ENCODE results near the gene EPC1.
"Not testable (repeated sequence)": the region's sequence is repeated elsewhere in the genome, so short reads cannot be mapped to it uniquely, and the experiment has no call there.

EPC1 gene

DNA sequence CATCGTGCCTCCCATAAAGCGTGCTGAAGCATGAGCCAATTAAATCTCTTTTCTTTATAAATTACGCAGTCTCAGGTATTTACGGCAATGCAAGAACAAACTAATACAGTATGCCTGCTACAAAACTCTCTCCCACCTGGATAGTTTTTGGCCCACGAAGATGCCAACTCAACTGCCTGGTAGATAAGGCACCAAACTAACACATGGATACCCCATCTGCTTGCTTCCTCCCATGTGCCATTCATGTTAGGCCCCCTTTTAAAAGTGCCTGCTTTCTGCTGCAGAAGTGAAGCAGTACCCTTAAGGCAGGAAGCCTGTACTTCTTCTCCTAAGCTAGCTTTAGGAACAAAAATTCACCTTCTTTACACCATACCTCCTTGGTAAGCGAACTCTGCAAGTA is 15.6 kb upstream of the EPC1 start:
- TF ChIP-seq FOXP2 (optimal IDR thresholded peaks at IDR 0.05; ENCODE audit: control extremely low read depth, extremely low read length, insufficient read depth) (no peak), EZH2 (IDR thresholded peaks at IDR 0.05) (no peak), POLR2AphosphoS5 (IDR thresholded peaks at IDR 0.05; ENCODE audit: borderline replicate concordance, low read depth, low read length) (no peak)
- Histone ChIP-seq H3K27ac (no peak overlapping the region), H3K9me3 (ENCODE audit: low read depth, low read length) (no peaks in the 10 kb centered on the region), H3K4me3 (no peak overlapping the region), H3K9ac (ENCODE audit: insufficient read length) (no peak overlapping the region), H3K36me3 (ENCODE audit: insufficient read depth, low read length) (peaks cover 8% of the 10 kb centered on the region)
- no peak for DNase-seq (ENCODE audit: low read depth, low spot score)

DNA sequence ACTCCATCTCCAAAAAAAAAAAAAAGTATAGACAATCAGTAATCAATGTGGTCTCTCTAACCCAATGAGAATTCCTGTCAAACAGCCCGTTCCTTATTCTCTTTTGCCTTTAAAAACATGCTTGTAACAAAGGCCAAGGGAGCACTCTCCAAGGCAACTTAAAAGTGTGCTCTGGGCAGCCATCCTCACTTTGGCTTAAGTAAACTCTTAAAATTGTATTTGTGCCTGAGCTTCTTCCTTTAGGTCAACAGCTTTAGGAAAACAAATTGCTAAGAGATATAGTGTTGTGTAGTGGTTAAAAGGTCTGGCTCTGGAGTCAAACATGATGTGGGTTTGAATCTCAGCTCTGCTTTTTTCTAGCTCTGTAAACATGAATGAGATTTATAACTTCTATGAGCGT is 13.9 kb upstream of the EPC1 start:
- no peak overlapping the region for H3K9ac ChIP-seq (ENCODE audit: insufficient read length)
- H3K36me3 ChIP-seq (ENCODE audit: insufficient read depth, low read length): peaks cover 11% of the 10 kb centered on the region
- DNase-seq (ENCODE audit: low read depth, low spot score): no peak
- H3K4me3 ChIP-seq: no peak overlapping the region
- no peak overlapping the region for H3K27ac ChIP-seq
- H3K9me3 ChIP-seq (ENCODE audit: low read depth, low read length): no peaks in the 10 kb centered on the region
- TF ChIP-seq POLR2AphosphoS5 (IDR thresholded peaks at IDR 0.05; ENCODE audit: borderline replicate concordance, low read depth, low read length): no peak
- TF ChIP-seq EZH2 (IDR thresholded peaks at IDR 0.05): no peak
- no peak for TF ChIP-seq FOXP2 (optimal IDR thresholded peaks at IDR 0.05; ENCODE audit: control extremely low read depth, extremely low read length, insufficient read depth)

DNA sequence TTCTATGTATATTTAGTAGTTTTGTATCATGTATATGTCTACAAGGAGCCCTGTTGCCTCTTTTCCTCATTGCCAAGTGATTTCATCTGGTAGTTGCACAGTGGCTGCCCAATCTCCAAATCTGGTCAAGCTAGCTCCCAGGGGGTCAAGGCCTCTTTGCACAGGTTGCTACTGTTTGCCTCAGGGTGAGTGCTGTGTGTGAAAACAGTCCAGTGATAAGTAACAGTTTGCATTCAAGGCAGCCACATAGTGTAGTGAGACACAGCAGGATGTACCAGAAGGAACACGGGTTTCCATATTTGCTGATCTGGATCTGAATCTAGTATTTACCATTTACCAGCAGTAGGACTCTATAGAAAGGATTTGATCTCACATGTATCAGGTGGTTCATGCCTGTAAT is 13.3 kb upstream of the EPC1 start:
- H3K4me3 ChIP-seq: no peak overlapping the region
- H3K9me3 ChIP-seq (ENCODE audit: low read depth, low read length): no peaks in the 10 kb centered on the region
- DNase-seq (ENCODE audit: low read depth, low spot score): no peak
- H3K36me3 ChIP-seq (ENCODE audit: insufficient read depth, low read length): peaks cover 12% of the 10 kb centered on the region
- TF ChIP-seq EZH2 (IDR thresholded peaks at IDR 0.05) (no peak), FOXP2 (optimal IDR thresholded peaks at IDR 0.05; ENCODE audit: control extremely low read depth, extremely low read length, insufficient read depth) (no peak), POLR2AphosphoS5 (IDR thresholded peaks at IDR 0.05; ENCODE audit: borderline replicate concordance, low read depth, low read length) (no peak)
- H3K9ac ChIP-seq (ENCODE audit: insufficient read length): no peak overlapping the region
- H3K27ac ChIP-seq: no peak overlapping the region

DNA sequence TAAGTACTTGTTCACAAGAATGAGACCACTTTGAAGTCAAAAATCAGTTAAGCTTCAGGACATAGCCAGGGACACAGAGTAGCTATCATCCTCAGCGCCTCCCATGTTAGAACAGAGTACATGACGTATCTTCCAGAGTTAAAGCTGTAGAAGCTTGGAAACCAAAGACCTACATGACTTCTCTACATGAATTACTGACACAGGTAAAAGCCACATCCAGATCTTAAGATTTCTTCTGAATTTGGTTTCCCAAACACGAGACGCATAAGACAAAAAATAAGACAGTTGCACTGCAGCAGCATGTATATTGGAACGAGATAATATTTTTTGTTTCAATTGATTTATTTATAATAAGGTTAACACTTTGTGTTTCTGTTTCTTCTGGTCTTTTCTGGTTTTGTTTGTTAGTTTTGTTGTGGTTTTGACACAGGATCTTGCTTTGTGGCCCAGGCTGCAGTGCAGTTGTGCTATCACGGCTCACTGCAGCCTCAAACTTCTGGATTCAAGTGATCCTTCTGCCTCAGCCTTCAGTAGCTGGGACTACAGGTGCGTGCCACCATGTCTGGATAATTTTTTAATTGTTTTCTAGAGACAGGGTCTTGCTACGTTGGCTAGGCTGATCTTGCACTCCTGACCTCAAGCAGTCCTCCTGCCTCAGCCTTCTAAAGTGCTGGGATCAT is 10.2 kb upstream of the EPC1 start:
- TF ChIP-seq POLR2AphosphoS5 (IDR thresholded peaks at IDR 0.05; ENCODE audit: borderline replicate concordance, low read depth, low read length): no peak
- TF ChIP-seq EZH2 (IDR thresholded peaks at IDR 0.05): no peak
- no peak for TF ChIP-seq FOXP2 (optimal IDR thresholded peaks at IDR 0.05; ENCODE audit: control extremely low read depth, extremely low read length, insufficient read depth)
- H3K9me3 ChIP-seq (ENCODE audit: low read depth, low read length): no peaks in the 10 kb centered on the region
- DNase-seq (ENCODE audit: low read depth, low spot score): no peak
- H3K9ac ChIP-seq (ENCODE audit: insufficient read length): no peak overlapping the region
- no peak overlapping the region for H3K27ac ChIP-seq
- H3K4me3 ChIP-seq: no peak overlapping the region
- H3K36me3 ChIP-seq (ENCODE audit: insufficient read depth, low read length): peaks cover 19% of the 10 kb centered on the region; the same call in 1 of the 2 replicates

DNA sequence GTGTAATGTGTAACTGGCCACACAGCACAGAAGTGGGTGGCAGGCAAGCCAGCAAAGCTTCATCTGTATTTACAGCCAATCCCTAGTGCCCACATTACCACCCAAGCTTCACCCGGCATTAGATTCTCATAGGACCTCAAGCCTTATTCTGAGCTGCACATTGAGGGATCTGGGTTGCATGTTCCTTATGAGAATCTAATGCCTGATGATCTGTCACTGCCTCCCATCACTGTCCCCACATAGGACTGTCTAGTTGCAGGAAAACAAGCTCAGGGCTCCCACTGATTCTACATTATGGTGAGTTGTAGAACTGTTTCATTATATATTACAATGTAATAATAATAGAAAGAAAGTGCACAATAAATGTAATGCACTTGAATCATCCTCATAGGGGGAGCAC is 7.7 kb upstream of the EPC1 start:
- H3K9me3 ChIP-seq (ENCODE audit: low read depth, low read length); H3K4me3 ChIP-seq; DNase-seq (ENCODE audit: low read depth, low spot score): not testable (repeated sequence)

DNA sequence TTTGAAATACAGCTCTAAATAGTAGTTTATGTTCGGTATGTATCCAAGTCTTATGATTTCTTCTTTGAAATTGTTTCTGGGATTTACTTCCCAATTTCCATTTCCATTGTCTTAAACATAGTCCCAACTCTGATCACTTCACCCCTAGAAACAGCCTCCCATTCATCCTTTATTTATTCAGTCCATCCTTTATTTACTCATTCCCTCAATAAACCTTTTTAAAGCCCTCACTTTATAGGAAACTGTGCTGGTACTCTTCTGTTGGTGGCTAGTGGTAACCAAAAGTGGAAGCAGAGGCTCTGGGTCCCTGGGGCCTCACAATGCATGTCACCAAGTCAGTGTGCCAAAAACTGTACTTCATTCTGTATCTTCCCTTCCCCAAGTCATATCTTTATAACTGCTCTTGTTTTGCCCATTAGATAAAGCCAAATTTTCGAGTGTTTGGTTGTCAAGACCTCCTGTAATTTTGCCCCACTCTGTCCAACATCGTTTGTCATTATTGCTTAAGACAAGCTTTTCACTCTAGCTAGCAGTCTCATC is 3.9 kb upstream of the EPC1 start:
- Histone ChIP-seq H3K4me3 (no peak overlapping the region), H3K36me3 (ENCODE audit: insufficient read depth, low read length) (peaks cover 11% of the 10 kb centered on the region; the same call in 1 of the 2 replicates), H3K9me3 (ENCODE audit: low read depth, low read length) (no peaks in the 10 kb centered on the region), H3K27ac (peak overlapping the region; percentile 31; the same call in 1 of the 2 replicates), H3K9ac (ENCODE audit: insufficient read length) (no peak overlapping the region)
- no peak for DNase-seq (ENCODE audit: low read depth, low spot score)
- no peak for TF ChIP-seq POLR2AphosphoS5 (IDR thresholded peaks at IDR 0.05; ENCODE audit: borderline replicate concordance, low read depth, low read length)
- no peak for TF ChIP-seq EZH2 (IDR thresholded peaks at IDR 0.05)
- TF ChIP-seq FOXP2 (optimal IDR thresholded peaks at IDR 0.05; ENCODE audit: control extremely low read depth, extremely low read length, insufficient read depth): no peak

More for the DNA sequence above, 7.7 kb upstream of the EPC1 start:
- H3K9ac ChIP-seq (ENCODE audit: insufficient read length); H3K27ac ChIP-seq: not testable (repeated sequence)
- peaks cover 13% of the 10 kb centered on the region; the same call in 1 of the 2 replicates for H3K36me3 ChIP-seq (ENCODE audit: insufficient read depth, low read length)

DNA sequence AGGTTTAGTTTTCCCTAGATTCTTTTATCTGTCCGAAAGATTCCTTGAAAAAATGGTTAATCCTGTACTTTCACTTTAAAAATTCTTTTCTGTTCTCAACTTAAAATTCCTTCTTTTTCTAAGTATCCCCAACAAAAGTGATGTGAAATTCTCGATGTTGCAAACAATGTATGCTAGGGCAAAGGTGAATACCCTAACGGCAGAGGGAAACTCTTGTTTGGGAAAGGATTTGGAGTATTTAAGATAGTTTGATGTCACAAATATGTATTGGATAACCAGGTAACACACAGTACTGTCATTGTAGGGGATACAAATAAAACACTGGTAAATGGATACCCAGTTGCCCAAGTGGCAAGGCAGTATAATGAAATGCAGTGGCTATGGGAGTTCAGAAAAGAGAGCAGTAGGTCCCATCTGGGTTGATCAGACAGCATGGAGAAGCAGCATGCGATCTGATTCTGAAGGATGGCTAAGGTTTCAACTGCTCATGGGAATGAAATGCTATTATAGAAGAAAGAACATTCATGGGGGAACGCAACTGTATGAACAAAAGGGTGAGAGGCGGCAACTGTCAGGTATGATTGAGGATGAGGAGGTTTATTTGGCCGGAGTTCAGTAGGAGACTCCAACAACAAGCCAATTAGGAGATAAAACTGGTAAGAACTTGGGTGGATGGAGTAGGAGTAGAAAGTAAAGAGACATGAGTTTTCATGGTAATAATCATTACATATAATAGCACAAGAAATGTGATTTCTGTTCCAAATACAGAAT is 3.2 kb upstream of the EPC1 start:
- no peak overlapping the region for H3K9ac ChIP-seq (ENCODE audit: insufficient read length)
- DNase-seq (ENCODE audit: low read depth, low spot score): no peak
- no peak overlapping the region for H3K4me3 ChIP-seq
- peak overlapping the region; percentile 31; the same call in 1 of the 2 replicates for H3K27ac ChIP-seq
- no peaks in the 10 kb centered on the region for H3K9me3 ChIP-seq (ENCODE audit: low read depth, low read length)
- H3K36me3 ChIP-seq (ENCODE audit: insufficient read depth, low read length): peaks cover 8% of the 10 kb centered on the region; the same call in 1 of the 2 replicates
- TF ChIP-seq FOXP2 (optimal IDR thresholded peaks at IDR 0.05; ENCODE audit: control extremely low read depth, extremely low read length, insufficient read depth) (no peak), EZH2 (IDR thresholded peaks at IDR 0.05) (no peak), POLR2AphosphoS5 (IDR thresholded peaks at IDR 0.05; ENCODE audit: borderline replicate concordance, low read depth, low read length) (no peak)

DNA sequence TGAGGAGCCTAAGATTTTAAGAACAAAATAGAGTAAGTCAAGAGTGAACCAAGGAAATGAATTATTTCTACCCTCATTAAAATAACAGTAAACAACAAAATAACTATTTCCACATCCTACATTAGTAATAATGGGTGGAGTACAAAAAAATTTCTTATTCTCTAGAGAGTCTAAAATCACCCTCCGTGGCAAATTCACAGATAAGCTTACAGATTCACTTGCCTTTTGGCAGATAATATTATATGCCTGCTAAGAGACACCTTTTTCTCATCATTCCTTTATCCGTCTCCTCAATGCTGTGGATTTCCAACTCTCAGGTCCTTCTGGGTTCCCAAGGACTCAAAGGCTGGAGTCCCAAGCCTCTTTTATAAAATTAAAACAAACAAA is 2.2 kb upstream of the EPC1 start:
- Histone ChIP-seq H3K4me3 (no peak overlapping the region; the same call in 1 of the 2 replicates), H3K9me3 (ENCODE audit: low read depth, low read length) (no peaks in the 10 kb centered on the region), H3K9ac (ENCODE audit: insufficient read length) (no peak overlapping the region), H3K27ac (peak overlapping the region; percentile 89), H3K36me3 (ENCODE audit: insufficient read depth, low read length) (peaks cover 3% of the 10 kb centered on the region)
- TF ChIP-seq EZH2 (IDR thresholded peaks at IDR 0.05) (no peak), POLR2AphosphoS5 (IDR thresholded peaks at IDR 0.05; ENCODE audit: borderline replicate concordance, low read depth, low read length) (no peak), FOXP2 (optimal IDR thresholded peaks at IDR 0.05; ENCODE audit: control extremely low read depth, extremely low read length, insufficient read depth) (no peak)
- DNase-seq (ENCODE audit: low read depth, low spot score): no peak
